HepG2 (cell line): ENCODE results near the gene SH2D5. TPM values are rescaled to one million over a fixed set of nuclear protein-coding genes. Genes with fewer than 3 reads are reported as not detected.
A peak's percentile ranks its signal among the peaks of the same experiment; 100 is the strongest.

ENCODE experiments used
- ATAC-seq: fragments of 200-7000 bp; cut with Tn5 transposase; 3 replicates; pipeline ENCODE4 v1.9.1; 2020; ENCODE audit warnings: mild to moderate bottlenecking, moderate library complexity
- BruUV-seq: library from RNA; stranded (reverse); fragments of 400-500 nt; replicated peaks from 2 replicates; lab custom pipeline; 2021; lab: Mats Ljungman, UMichigan
- CTCF ChIA-PET: fragments of 300-600 bp; formaldehyde crosslinking; extraction: SDS; loops from one replicate; lab custom pipeline; 2021; ENCODE audit warnings: low total read pairs, inconsistent platforms, low intra/inter-chr PET ratio; lab: Yijun Ruan, JAX
- POLR2A ChIA-PET: fragments of 350-600 bp; sonication (Branson Sonifier 250); formaldehyde crosslinking; loops from one replicate; lab custom pipeline; 2020; ENCODE audit warnings: antibody characterized with exemption, inconsistent platforms; lab: Yijun Ruan, JAX
- DNase-seq: peaks from one replicate; pipeline ENCODE4 v3.0.0-alpha.2; 2015; ENCODE audit warnings: low spot score
- FAIRE-seq: peaks from 3 replicates; lab custom pipeline; 2011; peaks lifted over from hg19 to GRCh38; lab: Jason Lieb, UNC
- H2AFZ ChIP-seq: one replicate; pipeline ENCODE4 v1.6.1; 2011; ENCODE audit warnings: low read length, inconsistent platforms
- H3K27ac ChIP-seq: fragments of 300-600 bp; 3 replicates; pipeline ENCODE4 v1.8.0; 2011; ENCODE audit warnings: mixed run types, mild to moderate bottlenecking, mixed read lengths, low read length, inconsistent platforms; ENCODE audit not compliant: insufficient read depth; ENCODE audit errors: extremely low read length
- H3K27me3 ChIP-seq, 2 experiments: fragments of 200-600 bp in 1 of 2; 2 replicates in 1 of 2; 3 replicates in 1 of 2; pipeline versions ENCODE4 v1.6.0 to v1.8.0; 2011; ENCODE audit warnings: low read length in 2 of 2, mild to moderate bottlenecking in 2 of 2, moderate library complexity in 2 of 2, inconsistent platforms in 1 of 2; ENCODE audit not compliant: insufficient read depth in 2 of 2, control insufficient read depth in 1 of 2
- H3K36me3 ChIP-seq, 2 experiments: fragments of 200-600 bp in 1 of 2; replicated peaks in 1 of 2; 2 replicates in 1 of 2; 3 replicates in 1 of 2; pipeline versions ENCODE4 v1.5.1 to v1.8.0; 2011; ENCODE audit warnings: low read length in 2 of 2, inconsistent platforms in 1 of 2; ENCODE audit not compliant: insufficient read depth in 2 of 2, control insufficient read depth in 1 of 2
- H3K4me1 ChIP-seq: 2 replicates; pipeline ENCODE4 v1.5.1; 2012; ENCODE audit warnings: low read length, inconsistent platforms; ENCODE audit not compliant: insufficient read depth
- H3K4me2 ChIP-seq: 2 replicates; pipeline ENCODE4 v1.6.0; 2011; ENCODE audit warnings: low read depth, low read length, inconsistent platforms
- H3K4me3 ChIP-seq, 3 experiments: fragments of 200-600 bp in 1 of 3; sonication (generic), shearing (Covaris generic) in 1 of 3; replicated peaks in 1 of 3; 2 replicates each; pipeline ENCODE4 v1.5.1; 2011 to 2016; ENCODE audit warnings: low read length in 3 of 3, inconsistent platforms in 2 of 3, low read depth in 2 of 3, mild to moderate bottlenecking in 2 of 3, control low read depth in 1 of 3, mixed read lengths in 1 of 3; ENCODE audit not compliant: insufficient read depth in 1 of 3
- H3K79me2 ChIP-seq: one replicate; pipeline ENCODE4 v1.6.1; 2011; ENCODE audit warnings: low read length, inconsistent platforms; ENCODE audit not compliant: insufficient read depth
- H3K9ac ChIP-seq: 2 replicates; pipeline ENCODE4 v1.6.0; 2011; ENCODE audit warnings: mild to moderate bottlenecking, low read depth, low read length, inconsistent platforms; ENCODE audit not compliant: insufficient read depth
- H3K9me3 ChIP-seq: 2 replicates; pipeline ENCODE4 v1.5.1; 2012; ENCODE audit warnings: mild to moderate bottlenecking, low read length
- H4K20me1 ChIP-seq: 2 replicates; pipeline ENCODE4 v1.6.0; 2011; ENCODE audit warnings: inconsistent platforms, mild to moderate bottlenecking, low read length, moderate library complexity; ENCODE audit not compliant: insufficient read depth
- CC2D1A ChIP-seq: sonication (generic); formaldehyde crosslinking; IDR thresholded peaks from 2 replicates; pipeline ENCODE4 v1.8.1; 2023; ENCODE audit warnings: mild to moderate bottlenecking, missing genetic modification reagents
- PAX8 ChIP-seq: sonication (generic); formaldehyde crosslinking; IDR thresholded peaks from 2 replicates; pipeline ENCODE4 v1.8.0; 2022; ENCODE audit warnings: mild to moderate bottlenecking, missing genetic modification reagents, borderline replicate concordance
- ZFX ChIP-seq: sonication (generic); formaldehyde crosslinking; IDR thresholded peaks from 2 replicates; pipeline ENCODE4 v1.4.0; 2020; ENCODE audit warnings: mild to moderate bottlenecking, low read depth, missing genetic modification reagents, moderate library complexity
- ZNF3 ChIP-seq: IDR thresholded peaks from 2 replicates; pipeline ENCODE4 v1.7.0; 2017; ENCODE audit warnings: inconsistent platforms
- ZNF761 ChIP-seq: sonication (generic); formaldehyde crosslinking; conservative IDR thresholded peaks from 2 replicates; pipeline ENCODE4 v1.4.0; 2020; ENCODE audit warnings: mild to moderate bottlenecking, missing genetic modification reagents
- ZNF768 ChIP-seq: sonication (generic); formaldehyde crosslinking; IDR thresholded peaks from 2 replicates; pipeline ENCODE4 v1.4.0; 2020; ENCODE audit warnings: missing genetic modification reagents
- WGBS: methylation state at CpG from one replicate; pipeline ENCODE4 v1.1.6; 2017; ENCODE audit warnings: low lambda C conversion rate; 5-methylcytosine and 5-hydroxymethylcytosine counted together
- in situ Hi-C: cut with HindIII; loops from 2 replicates; pipeline ENCODE4 v1.10.0; 2017; ENCODE audit warnings: low pct_unique_long_range_greater_than_20kb; ENCODE audit not compliant: extremely low pct_ligation_motif_present
- intact Hi-C: fragments of 100-400 bp; cut with micrococcal nuclease; formaldehyde crosslinking; loops from one replicate; pipeline ENCODE4 v1.10.0; 2022; ENCODE audit not compliant: unreplicated experiment
- polyA plus RNA-seq, 8 experiments: library from polyadenylated mRNA; depleted of rRNA in 3 of 8; stranded (reverse) in 7 of 8; unstranded in 1 of 8; fragments of >200 nt; fragmentation: Illumina TruSeq in 4 of 8; extraction: Trizol in 4 of 8; gene quantifications; 2 replicates each; pipeline versions ENCODE4 v1.2.1 to v1.2.3, GENCODE V29; 2011 to 2016; ENCODE audit warnings: low read depth in 4 of 8, missing spikeins in 1 of 8, mixed read lengths in 1 of 8; ENCODE audit not compliant: insufficient read depth in 1 of 8
- total RNA-seq, 5 experiments: library from RNA; depleted of rRNA; stranded (reverse); fragments of >200 nt; fragmentation: Illumina TruSeq; extraction: Trizol; gene quantifications; 2 replicates each; pipeline ENCODE4 v1.2.3, GENCODE V29; 2016; ENCODE audit warnings: low read depth in 1 of 5

Gene SH2D5
- total and polyA plus RNA-seq, 2 of the 13 experiments (the other 11 are each of a cell fraction or from before 2014, with no cell fraction given), result 1.2 to 3.4 TPM

DNA sequence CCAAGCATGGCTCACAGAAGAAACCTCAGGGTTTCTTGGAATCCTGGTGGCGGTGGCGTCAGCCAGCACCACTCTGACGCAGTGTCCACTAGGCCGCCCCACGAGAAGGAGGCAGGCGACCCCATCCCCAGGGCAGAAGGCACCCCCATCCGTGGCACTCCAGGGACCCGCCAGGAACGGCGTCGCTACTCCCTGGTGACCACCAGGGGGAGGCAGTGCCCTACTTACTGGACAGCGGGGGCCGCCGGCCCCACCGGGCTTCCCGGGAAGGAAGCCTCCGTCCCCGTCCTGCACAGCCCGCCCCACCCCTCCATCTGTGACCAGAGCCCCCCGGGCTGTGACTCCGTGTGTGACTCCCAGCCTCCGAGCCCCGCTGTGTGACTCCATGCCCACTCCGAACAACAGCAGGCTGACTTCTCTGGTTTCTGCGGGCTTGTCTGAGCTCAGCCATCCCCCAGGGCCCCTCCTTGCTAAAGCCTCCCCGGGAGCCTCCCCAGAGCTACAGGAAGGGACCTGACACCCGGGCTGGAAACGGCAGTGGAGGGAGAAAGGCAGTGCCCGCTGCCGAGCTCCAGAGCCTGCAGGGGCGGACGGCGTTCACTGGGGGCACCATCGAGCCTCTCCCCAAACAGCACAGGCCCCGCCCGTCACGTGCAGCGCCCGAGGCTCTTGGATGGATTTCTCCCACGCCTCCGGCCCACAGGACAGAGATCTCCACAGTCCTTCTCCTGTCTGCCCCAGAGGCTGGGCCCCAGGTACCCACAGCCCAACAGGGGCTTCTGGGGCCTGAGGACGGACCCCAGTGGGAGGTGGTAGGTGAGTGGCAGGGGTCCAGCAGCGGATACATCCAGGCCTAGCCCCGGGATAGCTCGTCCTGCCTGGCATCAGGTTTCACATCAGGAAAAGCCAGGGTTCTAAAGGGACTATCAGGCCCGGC is 35.8 kb downstream of the SH2D5 start (continued):
- TF ChIP-seq ZNF768 (CRISPR knock-in tag), result peak; percentile 92
- TF ChIP-seq PAX8 (CRISPR knock-in tag), result peak; percentile 48; the same call in 1 of the 2 replicates
- TF ChIP-seq ZFX (CRISPR knock-in tag), result peak; percentile 75

DNA sequence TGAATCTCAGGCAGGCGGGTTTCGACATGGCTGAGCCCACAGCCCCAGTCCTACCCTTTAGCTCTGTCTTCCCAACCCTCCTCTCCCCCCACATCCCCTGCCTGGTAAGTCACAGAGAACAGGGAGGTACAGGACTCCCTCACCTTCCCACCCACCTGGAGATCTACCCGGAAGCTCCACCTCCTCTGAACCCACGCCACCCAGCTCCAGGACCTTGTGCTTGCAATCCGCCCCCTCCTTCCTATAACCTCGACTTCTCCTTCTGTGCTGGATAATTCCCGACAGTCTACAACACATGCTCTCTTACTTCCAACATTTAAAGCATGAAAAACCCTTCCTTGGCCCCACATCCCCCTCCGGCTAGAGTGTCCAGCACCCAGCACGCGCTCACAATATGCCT is 37.0 kb downstream of the SH2D5 start:
- in situ Hi-C loops, result no loop called here
- ChIA-PET POLR2A (no interaction called here), CTCF (interaction anchor here (1.8 kb wide), 1 partner anchor 499 kb away, joined by 27 read pairs; no protein-coding TSS in a partner anchor)
- DNase-seq (no peak), FAIRE-seq (no peak), ATAC-seq (no peak)
- Histone ChIP-seq H4K20me1 (no peaks in the 10 kb centered on the region), H3K9ac (no peak overlapping the region), H3K27ac (no peak overlapping the region), H3K27me3 (peaks cover 6 to 26% of the 10 kb centered on the region in 2 experiments; a peak in 4 of 5 replicates), H3K4me2 (no peak overlapping the region), H3K79me2 (no peaks in the 10 kb centered on the region), H3K36me3 (no peaks in the 10 kb centered on the region), H2AFZ (no peak overlapping the region), H3K9me3 (no peaks in the 10 kb centered on the region), H3K4me3 (no peak overlapping the region), H3K4me1 (peaks cover 25% of the 10 kb centered on the region)
- no TSS peak for BruUV-seq
- WGBS, result 50% methylated on average over 10 of the region's 10 CpGs
- intact Hi-C loops, result no loop called here
- no peak for TF ChIP-seq ZNF3
- 0 out of 2 replicates have a peak, but pooled peaks have one; percentile 4 for TF ChIP-seq ZNF761 (CRISPR knock-in tag)
- no peak for TF ChIP-seq CC2D1A
